Occipital lobe (tissue), 2 donors: ENCODE data around the gene SLCO1B1. TPM values are rescaled to one million over a fixed set of nuclear protein-coding genes. Genes with fewer than 3 reads are reported as not detected.
"Not testable (repeated sequence)": the region's sequence is repeated elsewhere in the genome, so short reads cannot be mapped to it uniquely, and the experiment has no call there.

ENCODE experiments used
- DNase-seq: peaks from one replicate; lab custom pipeline; 2025; lab: John Stamatoyannopoulos, UW
- total RNA-seq: library from RNA; depleted of rRNA; stranded (reverse); fragments of >200 nt; gene quantifications from one replicate; pipeline ENCODE4 v1.2.3, GENCODE V29; 2014

Gene SLCO1B1
- 0.16 TPM for total RNA-seq

GRCh38 chr12:21130998-21131397, at the start of gene SLCO1B1:
Gene SLCO1B1 (plus strand): TSS chr12:21131194. CDS start chr12:21141575, 10,381 bp downstream.
- DNase-seq: no peak

DNA sequence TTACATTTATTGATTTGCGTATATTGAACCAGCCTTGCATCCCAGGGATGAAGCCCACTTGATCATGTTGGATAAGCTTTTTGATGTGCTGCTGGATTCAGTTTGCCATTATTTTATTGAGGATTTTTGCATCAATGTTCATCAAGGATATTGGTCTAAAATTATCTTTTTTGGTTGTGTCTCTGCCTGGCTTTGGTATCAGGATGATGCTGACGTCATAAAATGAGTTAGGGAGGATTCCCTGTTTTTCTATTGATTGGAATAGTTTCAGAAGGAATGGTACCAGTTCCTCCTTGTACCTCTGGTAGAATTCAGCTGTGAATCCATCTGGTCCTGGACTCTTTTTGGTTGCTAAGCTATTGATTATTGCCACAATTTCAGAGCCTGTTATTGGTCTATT, 46.2 kb upstream of the SLCO1B1 start:
- DNase-seq: not testable (repeated sequence)

GRCh38 chr12:21111732-21112131, 19.3 kb upstream of the SLCO1B1 start:
- no peak for DNase-seq

GRCh38 chr12:21113266-21113665, 17.7 kb upstream of the SLCO1B1 start:
- no peak for DNase-seq

DNA sequence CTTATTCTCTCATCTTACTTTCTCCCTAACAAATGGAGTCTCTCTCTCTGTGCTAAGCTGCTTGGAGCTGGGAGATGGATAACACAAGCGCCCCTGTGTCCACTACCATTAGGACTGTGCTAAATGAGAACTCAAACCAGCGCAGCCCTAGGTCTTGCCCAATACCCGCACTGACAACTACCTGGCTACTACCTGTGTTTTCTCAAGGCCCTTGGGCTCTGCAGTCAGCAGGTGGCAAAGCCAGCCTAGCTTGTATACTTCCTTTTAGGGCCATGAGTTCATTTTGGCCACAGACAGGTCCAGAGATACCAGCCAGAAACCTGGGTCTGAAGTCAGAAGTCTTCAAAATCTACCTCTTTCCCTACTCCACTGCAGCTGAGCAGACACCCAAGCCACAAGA, 13.0 kb upstream of the SLCO1B1 start:
- no peak for DNase-seq

DNA sequence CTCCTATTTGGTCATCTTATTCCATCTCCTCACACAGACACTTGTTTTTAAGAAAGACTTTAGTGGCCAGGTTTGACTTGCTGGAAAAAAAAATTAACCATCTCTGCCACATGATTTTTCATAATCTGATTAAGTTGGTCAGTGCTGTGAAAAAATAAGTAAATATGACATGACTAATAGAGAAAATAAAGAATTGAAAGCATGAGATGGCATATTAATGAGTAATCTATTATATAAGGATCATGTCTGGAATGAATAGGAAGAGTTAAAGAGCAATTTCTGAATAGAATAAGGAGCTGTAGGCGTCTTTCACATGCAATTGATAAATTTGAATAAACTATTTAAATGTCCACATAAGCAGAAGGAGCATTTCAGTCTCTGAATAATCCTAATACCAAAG, 12.2 kb upstream of the SLCO1B1 start:
- no peak for DNase-seq

DNA sequence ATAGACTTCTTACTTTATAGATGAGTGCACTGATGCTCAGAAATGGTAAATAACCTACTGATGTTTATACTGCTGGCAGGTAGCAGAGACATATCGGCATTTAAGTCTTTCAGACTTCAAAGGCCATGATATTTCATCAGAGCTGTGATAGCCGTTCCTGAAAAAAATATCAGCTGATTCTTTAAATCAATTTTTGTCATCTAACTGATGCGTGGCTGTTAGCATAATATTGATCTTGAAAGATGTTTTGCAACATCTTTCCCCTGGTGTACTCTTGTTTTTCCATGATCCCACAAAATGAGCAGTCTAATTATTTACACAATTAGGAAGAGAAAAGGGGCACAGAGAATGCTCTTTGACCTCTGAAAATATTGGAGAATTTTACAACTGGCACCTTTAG, 1.6 kb upstream of the SLCO1B1 start:
- DNase-seq: no peak

DNA sequence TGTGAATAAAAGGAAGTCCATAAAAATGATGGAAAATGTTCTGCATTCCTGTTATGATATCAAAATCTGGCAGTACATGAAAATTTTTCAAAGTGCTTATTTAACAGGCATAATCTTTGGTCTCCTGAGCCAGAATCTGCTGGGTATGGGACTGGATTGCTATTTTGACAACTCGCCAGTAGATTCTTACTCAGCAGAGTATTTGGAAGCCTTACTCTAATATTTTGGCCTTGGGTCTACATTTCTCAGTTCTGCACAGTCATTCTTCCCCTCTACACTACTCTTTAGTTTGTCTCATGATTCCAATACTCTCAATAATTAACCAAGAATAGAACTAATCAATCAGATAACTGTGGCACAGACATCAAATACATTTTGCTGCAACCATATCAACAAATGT, 1.1 kb upstream of the SLCO1B1 start:
- DNase-seq: no peak

- DNase-seq: not testable (repeated sequence)
Measured at GRCh38 chr12:21137318-21137999, 6.5 kb downstream of the SLCO1B1 start.

DNA sequence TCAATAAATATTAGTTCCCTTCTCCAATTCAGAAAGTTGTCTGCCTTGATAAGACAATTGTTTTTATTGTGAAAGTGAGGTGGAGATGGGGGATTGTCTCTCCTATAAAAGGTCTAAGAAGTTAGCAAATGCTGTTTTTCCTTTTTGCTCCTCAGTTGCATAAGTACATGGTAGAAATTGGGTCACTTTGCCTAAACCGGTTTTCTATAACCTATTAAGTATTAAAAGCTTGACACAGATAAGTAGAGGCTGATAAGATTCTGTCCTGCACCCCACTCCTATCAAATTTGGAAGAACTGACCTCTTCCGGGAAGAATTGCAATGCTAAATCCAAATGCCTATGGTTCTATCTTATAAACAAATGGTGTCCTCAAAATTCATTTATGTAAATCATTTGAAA, 7.0 kb downstream of the SLCO1B1 start:
- DNase-seq: no peak

DNA sequence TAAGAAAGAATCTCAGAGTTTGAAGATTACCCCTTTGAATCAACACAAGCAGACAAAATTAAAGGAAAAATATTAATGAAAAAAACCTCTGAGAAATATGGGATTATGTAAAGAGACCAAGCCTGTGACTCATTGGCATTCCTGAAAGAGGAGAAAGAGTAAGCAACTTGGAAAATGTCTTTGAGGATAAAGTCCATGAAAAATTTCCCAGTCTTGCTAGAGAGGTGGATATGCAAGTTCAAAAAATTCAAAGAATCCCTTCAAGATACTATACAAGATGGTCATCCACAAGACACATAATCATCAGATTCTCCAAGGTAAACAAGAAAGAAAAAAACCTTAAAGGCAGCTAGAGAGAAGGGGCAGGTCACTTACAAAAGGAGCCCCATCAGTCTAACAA, 13.3 kb downstream of the SLCO1B1 start:
- DNase-seq: no peak

DNA sequence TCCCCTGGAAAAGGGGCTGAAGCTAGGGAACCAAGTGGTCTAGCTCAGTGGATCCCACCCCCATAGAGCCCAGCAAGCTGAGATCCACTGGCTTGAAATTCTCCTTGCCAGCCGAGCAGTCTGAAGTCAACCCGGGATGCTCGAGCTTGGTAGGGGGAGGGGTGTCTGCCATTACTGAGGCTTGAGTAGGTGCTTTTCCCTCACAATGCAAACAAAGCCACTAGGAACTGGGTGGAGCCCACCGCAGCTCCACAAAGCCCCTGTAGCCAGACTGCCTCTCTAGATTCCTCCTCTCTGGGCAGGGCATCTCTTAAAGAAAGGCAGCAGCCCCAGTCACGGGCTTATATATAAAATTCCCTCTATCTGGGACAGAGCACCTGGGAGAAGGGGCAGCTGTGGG, 18.9 kb downstream of the SLCO1B1 start:
- not testable (repeated sequence) for DNase-seq

DNA sequence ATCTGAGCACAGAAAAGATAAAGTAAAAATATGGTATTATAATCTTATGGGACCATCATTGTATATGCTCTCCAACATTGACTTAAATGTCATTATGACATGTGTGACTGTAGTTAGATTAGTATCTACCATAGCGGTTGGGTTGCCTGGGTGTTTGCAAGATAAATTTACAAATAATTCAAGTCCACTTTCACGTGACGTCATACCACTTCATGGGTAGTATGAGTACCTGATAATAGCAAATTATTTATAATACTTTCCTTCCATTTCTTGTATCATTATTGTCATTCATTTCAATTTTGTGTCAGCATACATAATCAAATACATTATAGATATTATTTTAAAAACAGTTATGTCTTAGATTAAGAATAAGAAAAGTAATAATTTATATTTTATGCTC, 20.2 kb downstream of the SLCO1B1 start:
- DNase-seq: no peak

DNA sequence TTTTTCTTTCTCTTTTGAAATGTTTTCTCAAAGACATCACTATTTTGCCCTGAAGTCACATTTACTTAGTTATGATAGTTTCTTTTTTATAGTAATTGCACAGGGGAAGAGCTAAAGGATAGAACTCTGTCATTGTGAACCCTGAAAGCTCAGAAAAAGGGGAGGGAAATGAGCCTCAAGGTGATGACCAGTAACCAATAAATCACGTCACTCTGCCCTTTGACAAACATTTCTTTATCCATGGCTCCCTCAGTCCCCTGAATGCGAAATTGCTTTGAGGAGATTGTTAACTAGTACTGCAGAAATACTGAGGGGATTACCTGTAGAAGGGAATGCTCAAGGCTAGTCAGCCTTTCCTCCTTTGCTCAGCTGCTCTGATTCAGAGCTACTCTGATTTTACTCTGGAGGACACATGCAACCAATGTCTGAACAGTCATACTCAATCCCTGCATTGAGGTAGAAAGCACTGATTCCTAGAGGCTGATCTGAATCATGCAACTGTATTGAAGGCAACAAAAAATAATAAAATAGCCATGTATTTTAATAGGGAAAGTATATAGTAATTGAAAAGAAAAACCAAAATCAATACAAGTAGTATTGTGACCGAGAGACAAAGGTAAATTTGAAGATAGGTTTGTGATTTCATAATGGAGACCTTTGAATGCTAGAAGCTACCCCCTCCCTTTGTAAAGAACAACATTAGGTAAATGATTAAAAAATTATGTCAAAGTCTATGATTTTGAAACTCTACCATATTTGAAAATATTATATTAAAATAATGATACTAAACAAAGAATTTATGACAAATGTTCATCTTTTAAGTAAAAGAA, 24.7 kb downstream of the SLCO1B1 start:
- DNase-seq: no peak

- no peak for DNase-seq
Measured at GRCh38 chr12:21165048-21165447, 34.1 kb downstream of the SLCO1B1 start.

GRCh38 chr12:21169878-21170472, 39.0 kb downstream of the SLCO1B1 start:
- DNase-seq: no peak

DNA sequence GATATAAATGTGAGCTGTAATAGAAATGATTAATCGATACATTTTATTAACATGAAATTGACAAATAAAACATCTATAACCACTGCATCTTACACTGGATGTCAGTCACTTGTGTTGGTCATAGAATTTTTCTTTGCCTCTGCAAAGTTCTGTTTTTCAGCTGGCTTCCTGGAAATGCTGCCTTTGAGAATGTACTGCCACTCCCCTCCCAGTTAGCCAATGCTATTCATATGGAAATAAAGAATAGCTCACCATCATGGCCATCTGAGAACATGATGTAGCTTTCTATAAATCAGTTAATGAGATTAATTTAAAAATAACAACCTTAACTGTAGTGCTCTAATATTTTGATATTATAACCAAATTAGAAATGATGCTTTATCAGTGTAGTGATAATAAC, 41.1 kb downstream of the SLCO1B1 start:
- DNase-seq: no peak

GRCh38 chr12:21183721-21184275, 52.8 kb downstream of the SLCO1B1 start:
- DNase-seq: no peak

- DNase-seq: no peak
Measured at GRCh38 chr12:21190016-21190415, 59.0 kb downstream of the SLCO1B1 start.

DNA sequence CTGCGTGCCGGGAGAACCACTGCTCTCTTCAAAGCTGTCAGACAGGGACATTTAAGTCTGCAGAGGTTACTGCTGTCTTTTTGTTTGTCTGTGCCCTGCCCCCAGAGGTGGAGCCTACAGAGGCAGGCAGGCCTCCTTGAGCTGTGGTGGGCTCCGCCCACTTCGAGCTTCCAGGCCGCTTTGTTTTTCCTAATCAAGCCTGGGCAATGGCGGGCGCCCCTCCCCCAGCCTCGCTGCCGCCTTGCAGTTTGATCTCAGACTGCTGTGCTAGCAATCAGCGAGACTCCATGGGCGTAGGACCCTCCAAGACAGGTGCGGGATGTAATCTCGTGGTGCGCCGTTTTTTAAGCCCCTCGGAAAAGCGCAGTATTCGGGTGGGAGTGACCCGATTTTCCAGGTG, 83.4 kb downstream of the SLCO1B1 start:
- DNase-seq: not testable (repeated sequence)

DNA sequence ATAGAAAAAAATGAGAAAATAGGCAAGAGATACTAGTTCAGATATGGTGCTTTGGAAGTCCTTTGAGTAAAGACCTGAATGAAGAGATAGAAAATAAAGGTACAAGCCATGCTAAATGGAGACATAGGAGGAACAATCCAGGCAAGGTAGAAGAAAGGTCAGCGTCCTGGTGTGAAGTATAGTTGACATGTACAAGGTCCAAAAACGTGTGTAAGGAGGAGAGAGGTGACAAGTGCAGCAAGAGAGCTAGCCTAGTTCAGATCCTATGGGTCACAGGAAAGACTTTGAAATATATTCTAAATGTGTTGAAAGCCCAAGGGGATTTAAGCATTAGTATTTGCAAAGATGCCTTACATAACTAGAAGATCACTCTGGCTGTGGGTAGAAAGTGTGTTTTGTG, 88.2 kb downstream of the SLCO1B1 start:
- DNase-seq: no peak

DNA sequence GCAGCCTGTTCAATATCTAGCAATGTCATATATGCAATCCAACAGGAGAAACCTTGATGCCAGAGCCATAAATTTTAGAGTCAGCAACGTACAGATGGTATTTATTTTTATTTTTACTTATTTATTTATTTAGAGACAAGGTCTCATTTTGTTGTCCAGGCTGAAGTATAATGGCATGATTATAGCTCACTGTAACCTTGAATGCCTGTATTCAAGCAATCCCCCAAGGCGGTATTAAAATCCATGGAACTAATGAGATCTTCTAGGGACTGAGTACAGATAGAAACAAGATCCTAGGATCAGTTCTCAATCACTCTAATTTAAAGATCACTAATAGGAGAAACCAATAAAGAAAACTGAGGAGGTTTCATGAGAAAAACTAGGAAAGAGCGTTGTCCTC, 89.3 kb downstream of the SLCO1B1 start:
- DNase-seq: no peak
